H1 (cell line): ENCODE results near the gene TMTC2. TPM values are rescaled to one million over a fixed set of nuclear protein-coding genes. Genes with fewer than 3 reads are reported as not detected.

ENCODE experiments used
- CTCF ChIA-PET: fragments of 300-600 bp; sonication (Branson Sonifier 250); formaldehyde crosslinking; loops from one replicate; lab custom pipeline; 2021; ENCODE audit not compliant: partially characterized antibody; lab: Charles Lee
- POLR2A ChIA-PET: fragments of 300-600 bp; sonication (Branson Sonifier 250); formaldehyde crosslinking; loops from one replicate; lab custom pipeline; 2021; ENCODE audit warnings: inconsistent platforms; ENCODE audit not compliant: partially characterized antibody; lab: Charles Lee
- DNase-seq, 2 experiments: peaks; one replicate each; pipeline versions ENCODE4 v3.0.0 to v3.0.0-alpha.2; 2010 to 2022; ENCODE audit warnings: low spot score in 2 of 2, low read depth in 1 of 2, mixed read lengths in 1 of 2
- FAIRE-seq: peaks from 2 replicates; lab custom pipeline; 2011; peaks lifted over from hg19 to GRCh38; lab: Jason Lieb, UNC
- H2AFZ ChIP-seq: 2 replicates; pipeline ENCODE4 v1.8.1; 2012; ENCODE audit warnings: low read length, inconsistent platforms
- H2AK5ac ChIP-seq: 2 replicates; pipeline ENCODE4 v1.6.1; 2013; ENCODE audit warnings: low read depth, low read length
- H2BK120ac ChIP-seq: replicated peaks from 2 replicates; pipeline ENCODE3; 2013; ENCODE audit warnings: low read depth, low read length, inconsistent platforms
- H2BK12ac ChIP-seq: 2 replicates; pipeline ENCODE4 v1.6.1; 2013; ENCODE audit warnings: low read depth, low read length
- H2BK15ac ChIP-seq: 2 replicates; pipeline ENCODE4 v1.6.1; 2013; ENCODE audit warnings: low read length
- H2BK20ac ChIP-seq: 2 replicates; pipeline ENCODE4 v1.6.1; 2013; ENCODE audit warnings: low read length
- H2BK5ac ChIP-seq: 2 replicates; pipeline ENCODE4 v1.6.1; 2013; ENCODE audit warnings: low read depth, low read length
- H3K14ac ChIP-seq: 2 replicates; pipeline ENCODE4 v1.6.1; 2013; ENCODE audit warnings: inconsistent platforms; ENCODE audit not compliant: insufficient read length
- H3K18ac ChIP-seq: 2 replicates; pipeline ENCODE4 v1.6.1; 2013; ENCODE audit warnings: low read length; ENCODE audit errors: extremely low read depth
- H3K23ac ChIP-seq: 2 replicates; pipeline ENCODE4 v1.6.1; 2013; ENCODE audit warnings: inconsistent platforms; ENCODE audit not compliant: insufficient read length
- H3K23me2 ChIP-seq: 2 replicates; pipeline ENCODE4 v1.6.1; 2013; ENCODE audit warnings: low read depth, low read length
- H3K27ac ChIP-seq: 2 replicates; pipeline ENCODE4 v1.6.1; 2011; ENCODE audit warnings: low read depth, low read length, inconsistent platforms
- H3K27me3 ChIP-seq, 4 experiments: replicated peaks in 1 of 4; 1 replicate in 1 of 4; 2 replicates in 3 of 4; pipeline versions ENCODE4 v1.6.1 to v1.8.1; 2011 to 2013; ENCODE audit warnings: low read length in 3 of 4, mild to moderate bottlenecking in 3 of 4, inconsistent platforms in 2 of 4, mixed read lengths in 2 of 4, moderate library complexity in 1 of 4; ENCODE audit not compliant: control insufficient read depth in 3 of 4, insufficient read depth in 3 of 4; ENCODE audit errors: extremely low read depth in 1 of 4
- H3K36me3 ChIP-seq, 4 experiments: 2 replicates each; pipeline versions ENCODE4 v1.6.1 to v1.8.1; 2011 to 2013; ENCODE audit warnings: mild to moderate bottlenecking in 4 of 4, low read length in 3 of 4, moderate library complexity in 2 of 4, control low read depth in 1 of 4, inconsistent platforms in 1 of 4; ENCODE audit not compliant: insufficient read depth in 4 of 4, control insufficient read depth in 2 of 4
- H3K4ac ChIP-seq: replicated peaks from 2 replicates; pipeline ENCODE3; 2013; ENCODE audit warnings: low read length, low read depth, mixed read lengths, inconsistent platforms; ENCODE audit not compliant: insufficient read length
- H3K4me1 ChIP-seq, 4 experiments: replicated peaks in 1 of 4; 1 replicate in 1 of 4; 2 replicates in 3 of 4; pipeline versions ENCODE4 v1.6.1 to v1.8.1; 2011 to 2013; ENCODE audit warnings: low read length in 3 of 4, inconsistent platforms in 2 of 4, mixed read lengths in 1 of 4; ENCODE audit not compliant: insufficient read depth in 4 of 4, control insufficient read depth in 3 of 4
- H3K4me2 ChIP-seq, 2 experiments: 2 replicates each; pipeline versions ENCODE4 v1.6.1 to v1.8.1; 2011 to 2013; ENCODE audit warnings: low read depth in 2 of 2, low read length in 2 of 2, control low read depth in 1 of 2, inconsistent platforms in 1 of 2, mild to moderate bottlenecking in 1 of 2; ENCODE audit not compliant: insufficient read depth in 1 of 2
- H3K4me3 ChIP-seq, 4 experiments: fragments of 200-600, 300-600 bp in 1 of 4; sonication (generic), shearing (Covaris generic), sonication (Bioruptor Twin) in 1 of 4; 2 replicates each; pipeline versions ENCODE4 v1.5.1 to v1.8.1; 2011 to 2016; ENCODE audit warnings: low read length in 4 of 4, low read depth in 3 of 4, control low read depth in 2 of 4, inconsistent platforms in 2 of 4, mild to moderate bottlenecking in 2 of 4, mixed read lengths in 1 of 4, moderate library complexity in 1 of 4; ENCODE audit not compliant: insufficient read depth in 2 of 4; ENCODE audit errors: extremely low read depth in 1 of 4
- H3K56ac ChIP-seq: replicated peaks from 2 replicates; pipeline ENCODE3; 2013; ENCODE audit warnings: low read depth, mild to moderate bottlenecking, mixed read lengths, low read length, inconsistent platforms; ENCODE audit not compliant: insufficient read length
- H3K79me1 ChIP-seq: 2 replicates; pipeline ENCODE4 v1.6.1; 2013; ENCODE audit warnings: low read depth, low read length, control low read depth
- H3K79me2 ChIP-seq, 2 experiments: 2 replicates each; pipeline versions ENCODE4 v1.6.1 to v1.8.1; 2012 to 2013; ENCODE audit warnings: low read length in 2 of 2, mild to moderate bottlenecking in 2 of 2, inconsistent platforms in 1 of 2; ENCODE audit not compliant: insufficient read depth in 2 of 2, control insufficient read depth in 1 of 2
- H3K9ac ChIP-seq, 4 experiments: replicated peaks in 1 of 4; 1 replicate in 1 of 4; 2 replicates in 3 of 4; pipeline versions ENCODE4 v1.6.1 to v1.8.1; 2011 to 2013; ENCODE audit warnings: low read depth in 3 of 4, low read length in 3 of 4, control low read depth in 2 of 4, mild to moderate bottlenecking in 2 of 4, moderate library complexity in 2 of 4, inconsistent platforms in 1 of 4; ENCODE audit errors: extremely low read depth in 1 of 4
- H3K9me3 ChIP-seq, 2 experiments: 2 replicates each; pipeline versions ENCODE4 v1.6.1 to v1.8.1; 2012 to 2013; ENCODE audit warnings: mild to moderate bottlenecking in 2 of 2, moderate library complexity in 2 of 2, control low read depth in 1 of 2, inconsistent platforms in 1 of 2, low read depth in 1 of 2, low read length in 1 of 2, mixed read lengths in 1 of 2; ENCODE audit not compliant: insufficient read depth in 2 of 2
- H4K20me1 ChIP-seq, 2 experiments: replicated peaks in 1 of 2; 2 replicates each; pipeline versions ENCODE3 to v1.8.1; 2011 to 2013; ENCODE audit warnings: inconsistent platforms in 2 of 2, low read length in 2 of 2, mild to moderate bottlenecking in 1 of 2; ENCODE audit not compliant: insufficient read depth in 2 of 2, control insufficient read depth in 1 of 2
- H4K5ac ChIP-seq: 2 replicates; pipeline ENCODE4 v1.6.1; 2013; ENCODE audit warnings: low read length, low read depth, mixed read lengths, inconsistent platforms; ENCODE audit not compliant: insufficient read length
- H4K8ac ChIP-seq: 2 replicates; pipeline ENCODE4 v1.8.0; 2013; ENCODE audit warnings: mild to moderate bottlenecking, moderate library complexity, low read length, inconsistent platforms; ENCODE audit not compliant: insufficient read depth; ENCODE audit errors: extremely low read depth
- H4K91ac ChIP-seq: replicated peaks from 2 replicates; pipeline ENCODE3; 2013; ENCODE audit warnings: low read length, mixed read lengths, inconsistent platforms; ENCODE audit not compliant: insufficient read length
- WGBS, 2 experiments: shearing (Covaris generic) in 1 of 2; methylation state at CpG; one replicate each; pipeline versions ENCODE4 v1.1.6 to v1.1.7; 2013 to 2015; ENCODE audit warnings: low lambda C conversion rate in 2 of 2, mixed read lengths in 2 of 2, inconsistent platforms in 1 of 2, low coverage in 1 of 2, missing lambda C conversion rate in 1 of 2; ENCODE audit not compliant: insufficient replicate concordance in 2 of 2, insufficient coverage in 1 of 2, insufficient read length in 1 of 2; ENCODE audit errors: extremely low coverage in 1 of 2, missing lambda C conversion rate in 1 of 2; 5-methylcytosine and 5-hydroxymethylcytosine counted together
- polyA plus RNA-seq, 7 experiments: library from polyadenylated mRNA; depleted of rRNA in 3 of 7; stranded (reverse) in 5 of 7; unstranded in 2 of 7; fragments of >200 nt in 5 of 7; fragments of 200-250 nt in 2 of 7; gene quantifications; 1 replicate in 5 of 7; 2 replicates in 1 of 7; 4 replicates in 1 of 7; pipeline versions ENCODE4 v1.2.1 to v1.2.3, GENCODE V29; 2011 to 2013; ENCODE audit warnings: missing spikeins in 2 of 7, mixed read lengths in 2 of 7
- total RNA-seq: library from RNA; stranded (reverse); fragmentation: NEBNext Ultra II Directional; extraction: Animal tissue kit (Norgen Biotek cat#: 25700); gene quantifications from 2 replicates; pipeline ENCODE4 v1.2.1, GENCODE V29; 2021

TMTC2 gene
- total and polyA plus RNA-seq, 2 of the 8 experiments (the other 6 are each of a cell fraction or from before 2014, with no cell fraction given): 2.3 to 3.9 TPM

DNA sequence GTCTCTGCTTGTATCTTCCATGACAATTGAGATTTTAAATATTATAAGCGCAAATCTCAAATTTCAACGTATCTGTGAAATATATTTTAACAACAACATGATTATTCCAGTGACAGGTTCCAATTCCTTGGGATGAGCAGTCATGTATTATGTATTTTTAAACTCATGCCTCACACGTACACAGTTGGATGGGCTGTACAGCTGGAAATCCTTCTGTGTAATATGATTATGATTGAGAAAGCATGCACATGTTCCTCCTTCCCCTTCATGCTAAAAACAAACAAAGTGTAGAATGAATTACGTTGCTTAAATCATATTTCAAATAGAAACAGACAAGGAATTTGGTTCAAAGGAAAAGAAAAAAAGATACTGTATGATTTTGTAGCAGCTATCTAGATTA is 428.3 kb downstream of the TMTC2 start:
- FAIRE-seq (no peak), DNase-seq (no peak)
- H3K9ac ChIP-seq: no peak overlapping the region
- H2BK20ac ChIP-seq: no peak overlapping the region
- no peak overlapping the region for H4K5ac ChIP-seq
- POLR2A ChIA-PET: no interaction called here
- no peak overlapping the region for H2AK5ac ChIP-seq
- H3K4me3 ChIP-seq: no peak overlapping the region
- H3K79me1 ChIP-seq: no peaks in the 10 kb centered on the region
- no peak overlapping the region for H2BK15ac ChIP-seq
- no peaks in the 10 kb centered on the region for H3K79me2 ChIP-seq
- no peaks in the 10 kb centered on the region for H3K9me3 ChIP-seq
- no peak overlapping the region for H4K8ac ChIP-seq
- CTCF ChIA-PET: interaction anchor here (1.5 kb wide), 1 partner anchor 13 kb away, joined by 4 read pairs; no protein-coding TSS in a partner anchor
- no peaks in the 10 kb centered on the region for H3K4me1 ChIP-seq
- no peaks in the 10 kb centered on the region for H3K36me3 ChIP-seq
- H3K4me2 ChIP-seq: no peak overlapping the region
- no peak overlapping the region for H3K18ac ChIP-seq
- H4K20me1 ChIP-seq: no peaks in the 10 kb centered on the region
- H3K27me3 ChIP-seq: no peaks in the 10 kb centered on the region
- H3K4ac ChIP-seq: no peak overlapping the region
- no peak overlapping the region for H3K56ac ChIP-seq
- H2BK12ac ChIP-seq: no peak overlapping the region
- no peaks in the 10 kb centered on the region for H3K23me2 ChIP-seq
- H2AFZ ChIP-seq: no peak overlapping the region
- no peak overlapping the region for H3K14ac ChIP-seq
- H4K91ac ChIP-seq: no peak overlapping the region
- WGBS, 2 experiments: 92% methylated on average over 4 of the region's 4 CpGs; no CpG with 5 or more reads in 1 of the 2 experiments
- H2BK120ac ChIP-seq: no peak overlapping the region
- no peak overlapping the region for H3K27ac ChIP-seq
- H3K23ac ChIP-seq: no peak overlapping the region
- H2BK5ac ChIP-seq: no peak overlapping the region
